PC-3 (cell line): ENCODE data around the gene ZNF708.

Source experiments
- EZH2phosphoT487 ChIP-seq: fragments of 300-600 bp; sonication (generic); IDR thresholded peaks from 2 replicates; pipeline ENCODE4 v1.6.1; 2018; ENCODE audit warnings: mild to moderate bottlenecking, antibody characterized with exemption, low read length, borderline replicate concordance
- TF ChIP-seq, protein P1 (sequence below): fragments of 300-600 bp; sonication (generic); conservative IDR thresholded peaks from 2 replicates; pipeline ENCODE4 v1.5.1; 2017; ENCODE audit warnings: antibody characterized with exemption, low read depth, mild to moderate bottlenecking, low read length

- no peak for TF ChIP-seq EZH2phosphoT487
- TF ChIP-seq, protein P1, sequence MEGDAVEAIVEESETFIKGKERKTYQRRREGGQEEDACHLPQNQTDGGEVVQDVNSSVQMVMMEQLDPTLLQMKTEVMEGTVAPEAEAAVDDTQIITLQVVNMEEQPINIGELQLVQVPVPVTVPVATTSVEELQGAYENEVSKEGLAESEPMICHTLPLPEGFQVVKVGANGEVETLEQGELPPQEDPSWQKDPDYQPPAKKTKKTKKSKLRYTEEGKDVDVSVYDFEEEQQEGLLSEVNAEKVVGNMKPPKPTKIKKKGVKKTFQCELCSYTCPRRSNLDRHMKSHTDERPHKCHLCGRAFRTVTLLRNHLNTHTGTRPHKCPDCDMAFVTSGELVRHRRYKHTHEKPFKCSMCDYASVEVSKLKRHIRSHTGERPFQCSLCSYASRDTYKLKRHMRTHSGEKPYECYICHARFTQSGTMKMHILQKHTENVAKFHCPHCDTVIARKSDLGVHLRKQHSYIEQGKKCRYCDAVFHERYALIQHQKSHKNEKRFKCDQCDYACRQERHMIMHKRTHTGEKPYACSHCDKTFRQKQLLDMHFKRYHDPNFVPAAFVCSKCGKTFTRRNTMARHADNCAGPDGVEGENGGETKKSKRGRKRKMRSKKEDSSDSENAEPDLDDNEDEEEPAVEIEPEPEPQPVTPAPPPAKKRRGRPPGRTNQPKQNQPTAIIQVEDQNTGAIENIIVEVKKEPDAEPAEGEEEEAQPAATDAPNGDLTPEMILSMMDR, result no peak
Observed at GRCh38 chr19:21328406-21328805, 804 bp downstream of the ZNF708 start.
